B cell (primary cell): ENCODE data around the gene RFX8.

ENCODE experiments used
- EZH2 ChIP-seq: IDR thresholded peaks from 2 replicates; pipeline ENCODE4 v1.6.1; 2012; ENCODE audit warnings: borderline replicate concordance, low read depth, mild to moderate bottlenecking, moderate library complexity, low read length; ENCODE audit not compliant: insufficient read depth, poor library complexity, severe bottlenecking
- TF ChIP-seq, protein P1 (sequence below): fragments of 200-600 bp; IDR thresholded peaks from one replicate; pipeline ENCODE4 v1.8.0; 2022; ENCODE audit warnings: antibody characterized with exemption, mild to moderate bottlenecking

DNA sequence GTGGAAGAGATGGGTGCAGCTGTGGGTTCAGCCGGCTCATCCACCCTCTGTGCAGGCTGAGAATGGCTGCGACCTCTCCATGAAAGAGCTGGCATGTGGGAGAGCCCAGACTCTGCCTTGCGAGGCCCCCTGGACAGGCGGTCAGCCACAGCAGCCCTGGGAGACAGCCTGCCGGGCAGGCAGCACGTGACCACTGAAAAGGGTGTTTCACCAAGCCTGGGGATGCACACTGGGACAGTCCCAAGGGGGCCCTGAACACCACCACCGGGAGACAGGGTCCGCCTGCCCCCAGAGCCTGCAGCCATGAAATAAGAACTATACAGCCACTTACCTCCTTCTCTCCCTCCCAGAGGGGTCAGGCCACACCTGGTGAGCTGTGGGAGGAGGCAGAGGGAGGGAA, 11.5 kb downstream of the RFX8 start:
- TF ChIP-seq, protein P1, sequence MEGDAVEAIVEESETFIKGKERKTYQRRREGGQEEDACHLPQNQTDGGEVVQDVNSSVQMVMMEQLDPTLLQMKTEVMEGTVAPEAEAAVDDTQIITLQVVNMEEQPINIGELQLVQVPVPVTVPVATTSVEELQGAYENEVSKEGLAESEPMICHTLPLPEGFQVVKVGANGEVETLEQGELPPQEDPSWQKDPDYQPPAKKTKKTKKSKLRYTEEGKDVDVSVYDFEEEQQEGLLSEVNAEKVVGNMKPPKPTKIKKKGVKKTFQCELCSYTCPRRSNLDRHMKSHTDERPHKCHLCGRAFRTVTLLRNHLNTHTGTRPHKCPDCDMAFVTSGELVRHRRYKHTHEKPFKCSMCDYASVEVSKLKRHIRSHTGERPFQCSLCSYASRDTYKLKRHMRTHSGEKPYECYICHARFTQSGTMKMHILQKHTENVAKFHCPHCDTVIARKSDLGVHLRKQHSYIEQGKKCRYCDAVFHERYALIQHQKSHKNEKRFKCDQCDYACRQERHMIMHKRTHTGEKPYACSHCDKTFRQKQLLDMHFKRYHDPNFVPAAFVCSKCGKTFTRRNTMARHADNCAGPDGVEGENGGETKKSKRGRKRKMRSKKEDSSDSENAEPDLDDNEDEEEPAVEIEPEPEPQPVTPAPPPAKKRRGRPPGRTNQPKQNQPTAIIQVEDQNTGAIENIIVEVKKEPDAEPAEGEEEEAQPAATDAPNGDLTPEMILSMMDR: no peak
- no peak for TF ChIP-seq EZH2
